ENCODE results near the gene SEMA3A. TPM values are rescaled to one million over a fixed set of nuclear protein-coding genes. Genes with fewer than 3 reads are reported as not detected.
A peak's percentile ranks its signal among the peaks of the same experiment; 100 is the strongest.
"Not testable (repeated sequence)": the region's sequence is repeated elsewhere in the genome, so short reads cannot be mapped to it uniquely, and the experiment has no call there.

The SEMA3A gene
- total and polyA plus RNA-seq, 7 donors = 0.23 to 83.8 (median 50.1) TPM

DNA sequence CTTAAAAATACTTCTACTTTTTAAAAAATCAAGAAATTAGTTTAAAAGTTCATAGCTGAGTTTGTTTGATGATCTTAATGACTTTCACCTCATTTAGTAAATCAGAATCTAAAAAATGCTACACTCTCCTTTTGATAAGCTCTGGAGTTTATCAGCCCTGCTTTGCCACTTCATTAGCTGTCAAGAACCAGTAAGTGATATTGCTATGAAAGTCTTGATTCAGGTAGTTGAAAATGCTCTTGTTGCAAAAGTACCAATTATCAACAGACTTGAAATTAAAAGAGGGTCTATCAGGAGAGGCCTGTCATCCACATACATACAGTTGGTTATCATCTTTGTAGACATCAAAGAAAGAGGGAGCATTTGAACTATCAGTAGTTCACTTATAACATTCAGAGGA lies 41.6 kb downstream of the SEMA3A start:
- Histone ChIP-seq H3K36me3 (no peaks in the 10 kb centered on the region), H3K27me3 (no peaks in the 10 kb centered on the region), H3K4me1 (peaks cover 0 to 39% (median 25%) of the 10 kb centered on the region in 4 donors), H3K27ac (no peak overlapping the region), H3K4me3 (no peak overlapping the region), H3K9me3 (no peaks in the 10 kb centered on the region)
- no peak for TF ChIP-seq POLR2A (IDR thresholded peaks at IDR 0.05)
- no peak for TF ChIP-seq EP300 (IDR thresholded peaks at IDR 0.05)
- TF ChIP-seq POLR2AphosphoS5 (IDR thresholded peaks at IDR 0.05) = no peak
- TF ChIP-seq, protein P1, sequence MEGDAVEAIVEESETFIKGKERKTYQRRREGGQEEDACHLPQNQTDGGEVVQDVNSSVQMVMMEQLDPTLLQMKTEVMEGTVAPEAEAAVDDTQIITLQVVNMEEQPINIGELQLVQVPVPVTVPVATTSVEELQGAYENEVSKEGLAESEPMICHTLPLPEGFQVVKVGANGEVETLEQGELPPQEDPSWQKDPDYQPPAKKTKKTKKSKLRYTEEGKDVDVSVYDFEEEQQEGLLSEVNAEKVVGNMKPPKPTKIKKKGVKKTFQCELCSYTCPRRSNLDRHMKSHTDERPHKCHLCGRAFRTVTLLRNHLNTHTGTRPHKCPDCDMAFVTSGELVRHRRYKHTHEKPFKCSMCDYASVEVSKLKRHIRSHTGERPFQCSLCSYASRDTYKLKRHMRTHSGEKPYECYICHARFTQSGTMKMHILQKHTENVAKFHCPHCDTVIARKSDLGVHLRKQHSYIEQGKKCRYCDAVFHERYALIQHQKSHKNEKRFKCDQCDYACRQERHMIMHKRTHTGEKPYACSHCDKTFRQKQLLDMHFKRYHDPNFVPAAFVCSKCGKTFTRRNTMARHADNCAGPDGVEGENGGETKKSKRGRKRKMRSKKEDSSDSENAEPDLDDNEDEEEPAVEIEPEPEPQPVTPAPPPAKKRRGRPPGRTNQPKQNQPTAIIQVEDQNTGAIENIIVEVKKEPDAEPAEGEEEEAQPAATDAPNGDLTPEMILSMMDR (IDR thresholded peaks at IDR 0.05) = no peak
- intact Hi-C loops (cut with DNase I) = no loop called here
- DNase-seq = no peak

GRCh38 chr7:84150370-84150769 lies 44.2 kb downstream of the SEMA3A start:
- DNase-seq; intact Hi-C loops (cut with DNase I); H3K27ac ChIP-seq; H3K4me3 ChIP-seq; H3K27me3 ChIP-seq; H3K9me3 ChIP-seq; H3K36me3 ChIP-seq: not testable (repeated sequence)
- WGBS, 2 donors = 93 to 95% methylated on average over 22 of the region's 22 CpGs
- peaks cover 0 to 47% (median 36%) of the 10 kb centered on the region in 4 donors for H3K4me1 ChIP-seq

GRCh38 chr7:84149573-84149972 lies 45.0 kb downstream of the SEMA3A start:
- intact Hi-C loops (cut with DNase I) = no loop called here
- peaks cover 0 to 47% (median 36%) of the 10 kb centered on the region in 4 donors for H3K4me1 ChIP-seq
- no peaks in the 10 kb centered on the region for H3K27me3 ChIP-seq
- H3K36me3 ChIP-seq = no peaks in the 10 kb centered on the region
- WGBS, 2 donors = 66 to 69% methylated on average over 3 of the region's 3 CpGs
- H3K4me3 ChIP-seq = no peak overlapping the region
- H3K27ac ChIP-seq = no peak overlapping the region
- TF ChIP-seq POLR2A (IDR thresholded peaks at IDR 0.05) (no peak), EP300 (IDR thresholded peaks at IDR 0.05) (no peak), POLR2AphosphoS5 (IDR thresholded peaks at IDR 0.05) (no peak)
- TF ChIP-seq, protein P1 (IDR thresholded peaks at IDR 0.05) = no peak
- H3K9me3 ChIP-seq = no peaks in the 10 kb centered on the region
- DNase-seq = no peak

- H3K4me1 ChIP-seq = peaks cover 0 to 59% (median 38%) of the 10 kb centered on the region in 4 donors
- H3K27ac ChIP-seq = no peak overlapping the region
- no peaks in the 10 kb centered on the region for H3K36me3 ChIP-seq
- no peak for DNase-seq
- intact Hi-C loops (cut with DNase I) = no loop called here
- 68 to 71% methylated on average over 3 of the region's 3 CpGs for WGBS, 2 donors
- H3K4me3 ChIP-seq = no peak overlapping the region
- no peaks in the 10 kb centered on the region for H3K27me3 ChIP-seq
- H3K9me3 ChIP-seq = no peaks in the 10 kb centered on the region
- TF ChIP-seq EP300 (IDR thresholded peaks at IDR 0.05) (no peak), POLR2AphosphoS5 (IDR thresholded peaks at IDR 0.05) (no peak), POLR2A (IDR thresholded peaks at IDR 0.05) (no peak)
- TF ChIP-seq, protein P1 (IDR thresholded peaks at IDR 0.05) = no peak
Measured at GRCh38 chr7:84145892-84146291, 48.7 kb downstream of the SEMA3A start.

GRCh38 chr7:84144935-84145334 lies 49.7 kb downstream of the SEMA3A start:
- TF ChIP-seq EP300 (IDR thresholded peaks at IDR 0.05) (no peak), POLR2AphosphoS5 (IDR thresholded peaks at IDR 0.05) (no peak), POLR2A (IDR thresholded peaks at IDR 0.05) (no peak)
- TF ChIP-seq, protein P1 (IDR thresholded peaks at IDR 0.05) = no peak
- Histone ChIP-seq H3K4me3 (no peak overlapping the region), H3K27me3 (no peaks in the 10 kb centered on the region), H3K4me1 (peaks cover 0 to 68% (median 40%) of the 10 kb centered on the region in 4 donors), H3K36me3 (no peaks in the 10 kb centered on the region), H3K9me3 (no peaks in the 10 kb centered on the region), H3K27ac (peak overlapping the region in 1 of 4 donors; percentile 24)
- intact Hi-C loops (cut with DNase I) = no loop called here
- DNase-seq = no peak
- WGBS, 2 donors = 81 to 86% methylated on average over 1 of the region's 1 CpG

Measured in sigmoid colon (tissue), 7 donors.